GM11168 (cell line): ENCODE results near the gene FLG.
"Not testable (repeated sequence)": the region's sequence is repeated elsewhere in the genome, so short reads cannot be mapped to it uniquely, and the experiment has no call there.

Source experiments
- in situ Hi-C: fragments of 300-500 bp; cut with MboI; formaldehyde crosslinking; loops from one replicate; pipeline ENCODE4 v1.12.0; 2022; ENCODE audit warnings: low sequenced_read_pairs; ENCODE audit not compliant: unreplicated experiment

The FLG gene

DNA sequence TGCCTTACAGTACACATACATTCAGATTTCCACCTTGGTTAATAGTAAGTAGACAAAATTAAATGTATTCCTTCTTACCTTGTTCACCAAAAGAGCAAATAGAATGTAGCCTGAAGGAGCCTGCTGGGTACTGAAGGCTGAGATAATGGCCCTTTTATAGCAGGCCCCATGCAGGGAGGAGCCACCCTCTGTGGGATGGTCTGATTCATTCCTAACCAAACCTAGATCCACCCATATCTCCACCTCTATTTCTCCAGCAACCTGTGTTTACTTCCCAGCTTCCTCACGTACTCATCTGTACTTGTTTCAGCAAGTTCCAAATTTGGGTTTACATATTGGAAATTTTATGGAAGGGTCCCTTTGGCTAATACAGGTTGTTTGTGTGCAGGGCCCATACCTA, at the start of gene FLG:
TSS of gene FLG (minus strand) at position 129 of the 400 bp plus-strand sequence. CDS start 9,783 bp downstream, outside the sequence.
- in situ Hi-C loops, result no loop called here

DNA sequence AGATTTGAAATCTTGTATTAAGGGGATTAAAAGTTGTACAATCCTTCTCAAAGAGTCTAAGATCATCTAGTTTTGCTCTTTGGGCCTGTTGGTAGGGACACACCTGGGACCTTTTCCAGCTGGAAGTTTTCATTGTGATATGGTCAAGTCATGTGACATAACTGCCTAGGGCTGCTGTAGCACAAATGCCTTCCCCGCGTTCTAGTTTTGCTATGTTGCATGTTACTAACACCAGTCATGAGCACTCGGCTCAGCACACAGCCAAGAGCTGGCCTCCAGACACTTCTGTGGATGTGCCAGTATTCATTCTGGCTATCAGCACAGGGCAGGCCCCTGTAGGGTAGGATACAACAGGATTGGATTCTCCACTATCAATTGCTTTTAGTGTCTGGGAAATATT, 49.4 kb upstream of the FLG start:
- in situ Hi-C loops, result no loop called here

DNA sequence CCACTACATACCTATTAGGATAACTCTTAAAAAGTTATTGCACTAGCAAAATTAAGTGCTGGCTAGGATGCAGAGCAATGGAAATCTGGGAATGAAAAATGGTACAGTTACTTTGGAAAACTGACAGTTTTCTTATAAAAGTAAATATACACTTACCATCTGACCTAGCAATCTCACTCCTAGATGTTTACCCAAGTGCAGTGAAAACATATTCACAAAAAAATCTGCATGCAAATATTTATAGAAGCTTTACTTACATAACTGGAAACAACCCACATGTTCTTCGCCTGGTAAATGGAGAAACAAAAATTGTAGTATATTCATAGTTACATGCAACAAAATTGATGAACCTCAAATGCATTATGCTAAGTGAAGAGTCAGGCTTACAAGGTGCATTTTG, 47.6 kb upstream of the FLG start:
- in situ Hi-C loops, result no loop called here

DNA sequence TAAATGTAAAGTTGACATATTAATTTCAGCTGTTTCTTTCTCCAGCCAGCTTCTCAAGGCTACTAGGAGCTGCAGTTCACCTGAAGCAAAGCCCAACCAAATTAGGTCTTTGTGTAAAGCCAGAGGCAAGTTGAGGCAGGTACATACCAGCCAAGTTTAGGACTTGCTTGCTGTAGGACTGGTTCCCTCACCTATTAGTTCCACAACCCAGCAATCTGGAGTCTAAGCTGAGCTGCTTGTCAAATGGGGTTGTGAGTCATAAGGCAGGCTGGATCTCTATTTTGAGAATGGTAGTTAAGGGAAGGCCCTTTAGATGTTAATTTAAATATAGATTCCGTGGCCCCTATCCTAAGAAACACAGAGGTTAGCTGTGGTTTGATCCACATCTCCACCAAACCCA, 42.4 kb upstream of the FLG start:
- in situ Hi-C loops, result no loop called here

DNA sequence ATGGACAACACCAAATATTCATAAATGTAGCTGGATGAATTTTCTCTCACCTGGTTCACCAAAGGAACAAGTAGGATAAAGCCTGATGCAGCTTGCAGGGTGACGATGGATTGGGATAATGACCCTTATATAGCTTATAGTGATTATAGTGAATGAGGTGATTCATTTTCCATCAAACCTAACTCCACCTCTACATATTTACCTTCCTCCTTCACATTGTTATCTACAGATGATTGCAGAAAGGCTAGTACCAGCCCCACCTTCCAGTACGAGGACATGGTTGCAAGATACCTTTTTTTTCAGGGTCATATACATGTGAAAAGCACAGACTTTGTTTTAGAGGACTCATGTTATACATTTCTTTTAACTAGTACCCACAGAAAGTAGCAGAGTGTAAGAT, 34.9 kb upstream of the FLG start, which contains the start of gene FLG2:
TSS of gene FLG2 (minus strand) at position 101 of the 400 bp plus-strand sequence. CDS start 1,122 bp downstream, outside the sequence.
- in situ Hi-C loops, result no loop called here

DNA sequence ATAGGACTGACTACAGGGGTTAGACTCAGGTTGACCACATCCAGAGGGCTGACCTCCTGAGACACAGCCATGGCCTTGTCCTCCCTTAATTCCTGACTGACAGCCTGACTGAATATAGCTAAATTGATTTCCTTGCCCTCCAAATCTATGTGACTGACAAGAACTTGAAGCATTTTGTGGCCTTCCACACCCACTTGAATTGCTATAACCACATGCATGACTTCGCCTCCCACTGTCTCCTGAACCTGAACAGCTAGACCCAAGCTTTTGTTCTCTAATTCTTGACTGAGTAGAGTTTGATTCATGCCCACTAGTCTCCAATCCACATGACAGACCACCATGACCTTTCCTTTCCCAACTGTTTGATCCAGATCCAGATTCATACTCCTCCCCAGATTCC, 31.7 kb upstream of the FLG start:
- in situ Hi-C loops, result no loop called here

DNA sequence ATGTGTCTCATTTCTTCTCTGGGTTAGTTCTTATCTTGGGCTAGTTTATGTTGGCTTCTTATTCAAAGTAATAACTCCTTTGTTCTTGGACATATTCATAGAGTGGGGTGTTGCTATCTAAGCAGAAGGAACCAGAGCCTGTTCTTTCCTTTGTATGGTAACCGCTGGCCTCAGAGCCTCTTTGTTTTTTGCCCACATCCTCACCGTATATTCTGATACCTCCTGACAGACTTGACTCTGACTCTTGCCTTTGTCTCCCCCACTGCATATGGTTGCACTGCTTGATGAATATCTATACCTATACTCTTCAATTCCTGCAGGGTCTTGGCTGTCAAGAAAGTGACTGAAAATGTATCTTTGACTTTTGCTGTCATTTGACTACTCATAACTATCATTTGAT, 24.6 kb upstream of the FLG start:
- in situ Hi-C loops, result no loop called here

DNA sequence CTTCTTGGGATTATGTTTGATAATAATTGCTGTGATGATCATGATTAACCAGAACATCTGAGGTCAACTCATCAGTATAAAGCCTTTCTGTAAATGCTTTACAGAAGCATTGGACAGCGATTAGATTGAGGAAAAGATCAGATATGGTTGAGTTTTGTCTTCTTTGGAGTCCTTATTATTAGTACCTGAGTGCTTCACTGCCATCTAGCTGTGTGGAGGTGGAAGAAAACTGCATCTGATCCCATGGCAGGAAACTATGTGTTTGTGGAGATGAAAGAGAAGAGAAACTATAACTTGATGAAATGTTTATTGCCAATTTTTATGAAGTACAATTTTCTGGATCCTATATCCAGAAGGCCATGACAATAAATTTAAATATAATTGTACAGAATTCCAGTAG, 23.4 kb upstream of the FLG start:
- in situ Hi-C loops, result no loop called here

DNA sequence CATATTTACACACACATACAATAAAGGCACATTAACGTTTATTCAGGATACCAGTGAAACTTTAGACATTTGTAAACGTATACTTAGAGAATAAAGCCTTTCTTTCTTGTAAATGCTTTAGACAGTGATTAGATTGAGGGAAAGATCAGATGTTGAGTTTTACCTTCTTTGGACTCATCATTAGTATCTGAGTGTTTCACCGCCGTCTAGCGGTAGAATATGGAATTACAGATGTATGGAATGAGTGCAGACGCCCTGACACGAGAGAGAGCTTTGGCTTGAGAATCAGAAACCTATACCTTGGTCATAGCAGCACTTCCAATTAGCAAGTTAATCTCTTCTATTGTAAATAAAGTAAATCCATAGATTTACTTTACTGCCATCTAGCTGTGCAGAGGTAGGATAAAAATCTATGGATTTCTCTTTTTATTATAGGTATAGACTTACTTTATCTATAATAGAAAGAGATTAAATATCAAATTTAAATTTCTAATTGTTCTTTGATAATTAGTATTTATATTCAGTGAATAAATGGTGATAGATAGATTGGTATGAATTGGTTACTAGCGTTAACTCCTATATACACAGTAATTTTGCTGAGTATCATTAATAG, 22.2 kb upstream of the FLG start:
- in situ Hi-C loops, result no loop called here

DNA sequence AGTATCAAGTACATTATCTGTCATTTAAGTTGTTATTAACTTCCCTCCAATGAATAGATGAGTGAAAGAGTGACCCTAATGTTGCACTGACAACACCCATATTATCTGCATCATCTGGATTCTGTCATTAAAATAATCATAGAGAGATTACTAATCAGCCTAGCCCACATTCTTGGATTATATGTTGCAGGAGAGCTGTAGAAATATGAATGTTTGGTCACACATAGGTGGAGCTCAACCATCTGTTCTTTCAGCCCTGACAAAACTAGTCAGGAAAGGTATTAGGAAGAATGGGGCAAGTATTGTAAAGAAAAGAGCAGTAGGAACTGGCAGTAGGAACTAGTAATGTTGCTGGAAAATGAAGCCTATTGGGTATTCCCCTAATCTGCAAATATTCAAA, 19.4 kb upstream of the FLG start:
- in situ Hi-C loops, result no loop called here

DNA sequence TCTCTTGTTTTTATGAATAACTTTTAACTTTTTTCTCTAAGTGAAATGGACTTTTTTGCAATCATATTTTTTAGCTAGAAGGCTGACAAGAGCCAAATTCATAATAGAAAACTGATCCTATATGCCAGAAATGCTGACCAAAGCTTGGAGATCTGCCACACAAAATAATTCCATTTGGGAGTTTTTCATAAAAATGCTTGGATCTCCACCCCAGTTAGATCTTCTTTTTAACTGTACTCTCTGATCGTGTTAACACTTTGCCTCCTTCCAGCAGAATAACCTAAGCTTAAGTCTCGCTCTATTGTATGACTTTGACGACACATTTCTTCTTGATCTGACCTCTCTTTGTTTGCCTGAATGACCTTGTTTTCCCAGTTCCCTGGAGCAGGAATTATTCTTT, 18.0 kb upstream of the FLG start:
- in situ Hi-C loops, result no loop called here

DNA sequence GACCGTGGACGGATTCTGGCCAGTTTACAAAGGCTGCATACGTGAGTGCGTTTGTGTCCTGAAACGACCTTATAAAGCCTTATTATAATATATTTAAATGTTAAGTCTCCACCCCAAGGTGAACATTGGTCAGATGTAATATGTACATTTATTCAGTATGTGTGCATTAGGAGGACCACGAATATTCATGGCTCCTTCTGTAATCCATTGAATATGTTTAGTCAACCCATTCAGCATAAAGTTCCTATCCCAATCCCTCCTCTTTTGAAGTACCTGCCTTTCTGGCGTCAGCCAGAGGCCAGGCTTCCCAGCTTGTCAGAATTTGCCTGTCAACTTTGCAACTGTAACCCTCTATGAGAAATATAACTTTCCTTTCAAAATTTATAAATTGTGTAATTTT, 10.4 kb upstream of the FLG start:
- in situ Hi-C loops, result no loop called here

DNA sequence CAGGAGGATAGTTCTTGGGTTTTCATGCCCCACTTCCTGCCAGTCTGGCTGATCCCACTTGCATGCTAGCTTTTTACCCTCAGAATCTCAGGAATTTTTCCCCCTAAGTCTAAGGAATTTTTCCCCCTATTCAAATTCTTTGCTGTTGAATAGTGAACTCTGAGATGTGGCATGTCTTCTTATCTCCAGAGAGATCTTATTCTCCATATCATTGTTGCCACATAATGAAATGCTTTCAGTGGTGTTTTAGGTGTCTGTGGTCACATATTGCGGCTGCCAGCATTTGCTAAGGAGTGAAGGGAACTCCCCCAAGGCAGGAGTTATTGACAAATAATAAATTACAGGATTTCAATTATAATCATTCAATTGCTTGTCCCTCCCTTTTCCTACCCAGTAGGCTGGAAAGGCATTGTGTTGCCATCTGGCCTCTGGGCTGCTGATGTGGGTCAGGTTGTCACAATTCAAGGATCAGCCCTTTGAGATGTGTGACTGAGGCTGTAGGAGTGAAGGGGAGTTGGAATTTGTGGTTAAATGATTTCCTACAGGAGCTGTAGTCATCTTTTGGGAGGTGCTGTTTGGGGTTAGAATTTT, 3.9 kb upstream of the FLG start:
- in situ Hi-C loops, result no loop called here

DNA sequence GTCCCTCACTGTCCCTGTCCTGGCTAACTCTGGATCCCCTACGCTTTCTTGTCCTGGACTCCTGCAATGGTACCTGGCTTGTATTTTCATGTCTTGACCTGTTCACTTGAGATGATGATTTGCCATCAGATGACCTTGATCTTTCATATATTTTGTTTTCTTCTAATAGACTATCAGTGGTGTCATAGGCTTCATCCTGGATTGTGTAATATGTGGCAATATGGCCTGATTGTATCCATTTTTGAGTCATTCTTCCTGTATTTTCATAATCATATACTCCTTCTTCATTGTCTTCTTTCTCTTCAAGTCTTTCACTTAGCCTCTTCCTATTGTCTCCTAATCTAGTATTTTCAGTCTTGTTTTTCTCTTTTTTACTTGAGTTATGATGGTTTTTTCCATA, 11.1 kb downstream of the FLG start:
- in situ Hi-C loops, result no loop called here

DNA sequence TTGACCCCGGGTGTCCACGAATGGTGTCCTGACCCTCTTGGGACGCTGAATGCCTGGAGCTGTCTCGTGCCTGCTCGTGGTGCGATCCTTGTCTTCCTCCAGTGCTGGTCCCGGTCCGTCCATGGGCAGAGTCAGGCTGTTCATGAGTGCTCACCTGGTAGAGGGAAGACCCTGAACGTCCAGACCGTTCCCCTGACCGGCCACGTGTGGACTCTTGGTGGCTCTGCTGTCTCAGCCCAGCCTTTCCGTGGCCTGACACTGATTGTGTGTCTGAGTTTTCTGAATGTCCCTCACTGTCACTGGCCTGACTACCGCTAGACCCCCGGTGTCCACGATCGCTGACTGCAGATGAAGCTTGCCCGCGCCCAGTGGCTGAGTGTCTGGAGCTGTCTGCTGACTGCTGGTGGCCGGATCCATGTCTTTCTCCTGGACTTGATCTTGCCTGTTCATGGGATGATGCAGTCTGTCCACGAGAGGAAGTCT, 11.7 kb downstream of the FLG start:
- in situ Hi-C loops, result no loop called here

DNA sequence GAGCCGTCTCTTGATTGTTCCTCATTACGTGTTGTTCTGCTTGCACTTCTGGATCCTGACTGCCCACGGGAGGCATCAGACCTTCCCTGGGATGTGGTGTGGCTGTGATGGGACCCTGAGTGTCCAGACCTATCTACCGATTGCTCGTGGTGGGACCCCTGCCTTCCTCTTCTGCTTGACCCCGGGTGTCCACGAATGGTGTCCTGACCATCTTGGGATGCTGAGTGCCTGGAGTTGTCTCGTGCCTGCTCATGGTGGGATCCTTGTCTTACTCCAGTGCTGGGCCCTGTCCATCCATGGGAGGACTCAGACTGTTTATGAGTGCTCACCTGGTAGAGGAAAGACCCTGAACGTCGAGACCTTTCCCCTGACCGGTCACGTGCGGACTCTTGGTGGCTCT, 12.9 kb downstream of the FLG start:
- in situ Hi-C loops, result not testable (repeated sequence)

DNA sequence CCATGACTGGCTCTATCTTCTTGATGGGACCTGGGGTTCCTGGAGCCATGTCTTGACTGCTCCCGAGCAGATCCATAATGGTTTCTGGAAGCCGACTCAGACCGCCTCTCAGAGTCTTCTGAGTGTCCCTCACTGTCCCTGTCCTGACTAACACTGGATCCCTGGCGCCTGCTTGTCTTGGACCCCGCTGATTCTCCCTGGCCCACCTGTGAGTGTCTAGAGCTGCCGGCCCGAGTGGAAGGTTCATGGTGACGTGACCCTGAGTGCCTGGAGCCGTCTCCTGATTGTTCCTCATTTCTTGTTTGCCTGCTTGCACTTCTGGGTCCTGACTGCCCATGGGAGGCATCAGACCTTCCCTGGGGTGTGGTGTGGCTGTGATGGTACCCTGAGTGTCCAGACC, 15.1 kb downstream of the FLG start:
- in situ Hi-C loops, result no loop called here

DNA sequence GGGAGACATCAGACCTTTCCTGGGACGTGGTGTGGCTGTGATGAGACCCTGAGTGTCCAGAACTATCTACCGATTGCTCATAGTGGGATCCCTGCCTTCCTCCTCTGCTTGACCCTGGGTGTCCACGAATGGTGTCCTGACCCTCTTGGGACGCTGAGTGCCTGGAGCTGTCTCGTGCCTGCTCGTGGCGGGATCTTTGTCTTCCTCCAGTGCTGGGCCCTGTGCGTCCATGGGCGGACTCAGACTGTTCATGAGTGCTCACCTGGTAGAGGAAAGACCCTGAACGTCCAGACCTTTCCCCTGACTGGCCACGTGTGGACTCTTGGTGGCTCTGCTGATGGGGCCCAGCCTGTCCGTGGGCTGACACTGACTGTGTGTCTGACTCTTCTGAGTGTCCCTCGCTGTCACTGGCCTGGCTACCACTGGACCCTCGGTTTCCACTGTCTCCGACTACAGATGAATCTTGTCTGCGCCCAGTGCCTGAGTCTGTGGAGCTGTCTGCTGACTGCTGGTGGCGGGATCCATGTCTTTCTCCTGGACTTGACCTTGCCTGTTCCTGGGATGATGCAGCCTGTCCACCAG, 15.6 kb downstream of the FLG start:
- in situ Hi-C loops, result not testable (repeated sequence)

DNA sequence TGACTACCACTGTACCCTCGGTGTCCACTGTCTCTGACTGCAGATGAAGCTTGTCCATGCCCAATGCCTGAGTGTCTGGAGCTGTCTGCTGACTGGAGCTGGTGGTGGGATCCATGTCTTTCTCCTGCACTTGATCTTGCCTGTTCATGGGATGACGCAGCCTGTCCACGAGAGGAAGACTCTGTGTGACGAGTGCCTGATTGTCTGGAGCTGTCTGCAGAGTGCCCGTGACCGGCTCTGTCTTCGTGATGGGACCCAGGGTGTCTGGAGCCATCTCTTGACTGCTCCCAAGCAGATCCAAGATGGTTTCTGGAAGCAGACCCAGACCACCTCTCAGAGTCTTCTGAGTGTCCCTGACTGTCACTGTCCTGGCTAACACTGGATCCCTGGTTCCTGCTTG, 16.3 kb downstream of the FLG start:
- in situ Hi-C loops, result not testable (repeated sequence)

DNA sequence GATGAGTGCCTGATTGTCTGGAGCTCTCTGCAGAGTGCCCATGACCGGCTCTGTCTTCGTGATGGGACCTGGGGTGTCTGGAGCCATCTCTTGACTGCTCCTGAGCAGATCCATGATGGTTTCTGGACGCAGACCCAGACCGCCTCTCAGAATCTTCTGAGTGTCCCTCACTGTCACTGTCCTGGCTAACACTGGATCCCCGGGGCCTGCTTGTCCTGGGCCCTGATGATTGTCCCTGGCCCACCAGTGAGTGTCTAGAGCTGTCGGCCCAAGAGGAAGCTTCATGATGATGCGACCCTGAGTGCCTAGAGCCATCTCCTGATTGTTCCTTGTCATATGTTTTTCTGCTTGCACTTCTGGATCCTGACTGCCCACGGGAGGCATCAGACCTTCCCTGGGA, 17.1 kb downstream of the FLG start:
- in situ Hi-C loops, result not testable (repeated sequence)

DNA sequence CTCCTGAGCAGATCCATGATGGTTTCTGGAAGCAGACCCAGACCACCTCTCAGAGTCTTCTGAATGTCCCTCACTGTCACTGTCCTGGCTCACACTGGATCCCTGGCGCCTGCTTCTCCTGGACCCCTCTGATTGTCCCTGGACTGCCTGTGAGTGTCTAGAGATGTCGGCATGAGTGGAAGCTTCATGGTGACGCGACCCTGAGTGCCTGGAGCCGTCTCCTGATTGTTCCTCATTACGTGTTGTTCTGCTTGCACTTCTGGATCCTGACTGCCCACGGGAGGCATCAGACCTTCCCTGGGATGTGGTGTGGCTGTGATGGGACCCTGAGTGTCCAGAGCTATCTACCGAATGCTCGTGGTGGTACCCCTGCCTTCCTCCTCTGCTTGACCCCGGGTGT, 18.9 kb downstream of the FLG start:
- in situ Hi-C loops, result not testable (repeated sequence)

DNA sequence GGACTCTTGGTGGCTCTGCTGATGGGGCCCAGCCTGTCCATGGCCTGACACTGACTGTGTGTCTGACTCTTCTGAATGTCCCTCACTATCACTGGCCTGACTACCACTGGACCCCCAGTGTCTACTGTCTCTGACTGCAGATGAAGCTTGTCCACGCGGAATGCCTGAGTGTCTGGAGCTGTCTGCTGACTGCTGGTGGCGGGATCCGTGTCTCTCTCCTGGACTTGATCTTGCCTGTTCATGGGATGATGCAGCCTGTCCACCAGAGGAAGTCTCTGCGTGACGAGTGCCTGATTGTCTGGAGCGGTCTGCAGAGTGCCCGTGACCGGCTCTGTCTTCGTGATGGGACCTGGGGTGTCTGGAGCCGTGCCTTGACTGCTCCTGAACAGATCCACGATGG, 20.3 kb downstream of the FLG start:
- in situ Hi-C loops, result not testable (repeated sequence)
